K562 (cell line): Measurements from ENCODE around the gene TNFRSF19. TPM values are rescaled to one million over a fixed set of nuclear protein-coding genes. Genes with fewer than 3 reads are reported as not detected.

ENCODE experiments used
- ATAC-seq: fragments of 200-7000 bp; cut with Tn5 transposase; 3 replicates; pipeline ENCODE4 v1.9.1; 2020; ENCODE audit warnings: moderate library complexity
- BruUV-seq: library from RNA; stranded (reverse); fragments of 400-500 nt; replicated peaks from 2 replicates; lab custom pipeline; 2021; lab: Mats Ljungman, UMichigan
- CTCF ChIA-PET: fragments of 300-600 bp; formaldehyde crosslinking; extraction: SDS; loops from one replicate; lab custom pipeline; 2021; ENCODE audit warnings: low intra/inter-chr PET ratio; lab: Yijun Ruan, JAX
- POLR2A ChIA-PET: fragments of 300-600, 350-650 bp; sonication (Branson Sonifier 250); formaldehyde crosslinking; extraction: SDS; loops from one replicate; lab custom pipeline; 2021; ENCODE audit warnings: antibody characterized with exemption, inconsistent platforms; lab: Yijun Ruan, JAX
- DNase-seq, 4 experiments: peaks; one replicate each; pipeline versions ENCODE4 v3.0.0 to v3.0.0-alpha.2; 2011 to 2018; ENCODE audit warnings: low spot score in 3 of 4, mixed read lengths in 3 of 4; ENCODE audit errors: extremely low read depth in 1 of 4
- FAIRE-seq: peaks from 2 replicates; lab custom pipeline; 2011; peaks lifted over from hg19 to GRCh38; lab: Jason Lieb, UNC
- H2AFZ ChIP-seq: 2 replicates; pipeline ENCODE4 v1.6.0; 2011; ENCODE audit warnings: low read depth, low read length, control low read depth, inconsistent platforms
- H3K27ac ChIP-seq: fragments of 200-600 bp; 3 replicates; pipeline ENCODE4 v1.8.0; 2011; ENCODE audit warnings: low read depth, mild to moderate bottlenecking, control low read depth, inconsistent platforms, low read length, moderate library complexity, mixed read lengths; ENCODE audit errors: extremely low read depth
- H3K27me3 ChIP-seq, 2 experiments: fragments of 300-600 bp in 1 of 2; 2 replicates in 1 of 2; 3 replicates in 1 of 2; pipeline versions ENCODE4 v1.6.0 to v1.8.0; 2011; ENCODE audit warnings: inconsistent platforms in 2 of 2, low read length in 2 of 2, mild to moderate bottlenecking in 1 of 2, mixed read lengths in 1 of 2, moderate library complexity in 1 of 2; ENCODE audit not compliant: control insufficient read depth in 2 of 2, insufficient read depth in 2 of 2
- H3K36me3 ChIP-seq: fragments of 300-600 bp; 3 replicates; pipeline ENCODE4 v1.8.0; 2011; ENCODE audit warnings: mild to moderate bottlenecking, low read length, inconsistent platforms; ENCODE audit not compliant: control insufficient read depth, insufficient read depth
- H3K4me1 ChIP-seq, 2 experiments: fragments of 200-600 bp in 1 of 2; replicated peaks in 1 of 2; 2 replicates in 1 of 2; 3 replicates in 1 of 2; pipeline versions ENCODE4 v1.5.1 to v1.8.0; 2011; ENCODE audit warnings: inconsistent platforms in 2 of 2, low read length in 2 of 2, mild to moderate bottlenecking in 1 of 2, mixed read lengths in 1 of 2, moderate library complexity in 1 of 2; ENCODE audit not compliant: control insufficient read depth in 2 of 2, insufficient read depth in 2 of 2
- H3K4me2 ChIP-seq: 2 replicates; pipeline ENCODE4 v1.6.1; 2011; ENCODE audit warnings: low read length, control low read depth, inconsistent platforms, mixed read lengths; ENCODE audit not compliant: insufficient read depth
- H3K4me3 ChIP-seq: fragments of 200-600 bp; sonication (generic), shearing (Covaris generic); 2 replicates; pipeline ENCODE4 v1.5.1; 2016; ENCODE audit warnings: control low read depth, inconsistent platforms
- H3K79me2 ChIP-seq: fragments of 200-600 bp; 3 replicates; pipeline ENCODE4 v1.8.0; 2011; ENCODE audit warnings: low read length, inconsistent platforms; ENCODE audit not compliant: control insufficient read depth, insufficient read depth
- H3K9ac ChIP-seq, 2 experiments: 2 replicates each; pipeline versions ENCODE4 v1.6.0 to v1.6.1; 2011; ENCODE audit warnings: low read depth in 2 of 2, low read length in 2 of 2, control low read depth in 1 of 2, inconsistent platforms in 1 of 2, mild to moderate bottlenecking in 1 of 2, mixed read lengths in 1 of 2; ENCODE audit not compliant: insufficient read depth in 1 of 2
- H3K9me1 ChIP-seq: one replicate; pipeline ENCODE4 v1.6.0; 2011; ENCODE audit warnings: inconsistent platforms, mild to moderate bottlenecking, low read length, moderate library complexity; ENCODE audit not compliant: control insufficient read depth, insufficient read depth
- H3K9me3 ChIP-seq: replicated peaks from 2 replicates; pipeline ENCODE4 v1.5.1; 2011; ENCODE audit warnings: low read depth, low read length, inconsistent platforms; ENCODE audit not compliant: control insufficient read depth, insufficient read depth
- H4K20me1 ChIP-seq: replicated peaks from 2 replicates; pipeline ENCODE4 v1.6.1; 2011; ENCODE audit warnings: low read length, inconsistent platforms, mixed read lengths; ENCODE audit not compliant: control insufficient read depth, insufficient read depth
- BHLHE40 ChIP-seq: IDR thresholded peaks from 2 replicates; pipeline ENCODE4 v1.6.1; 2011; ENCODE audit warnings: low read length, improper control_type of control experiment
- BRCA1 ChIP-seq, 2 experiments: fragments of 450-650 bp in 1 of 2; sonication (generic) in 1 of 2; formaldehyde crosslinking in 1 of 2; IDR thresholded peaks; 2 replicates each; pipeline versions ENCODE4 v1.5.0 to v1.6.1; 2017 to 2020; ENCODE audit warnings: mild to moderate bottlenecking in 1 of 2, missing genetic modification reagents in 1 of 2
- CTCF ChIP-seq, 3 experiments: IDR thresholded peaks in 2 of 3; conservative IDR thresholded peaks in 1 of 3; 2 replicates each; pipeline ENCODE4 v1.5.1; 2011 to 2012; ENCODE audit warnings: low read length in 3 of 3, mild to moderate bottlenecking in 3 of 3, control low read depth in 2 of 3, improper control_type of control experiment in 1 of 3, inconsistent platforms in 1 of 3, low read depth in 1 of 3, mixed read lengths in 1 of 3, moderate library complexity in 1 of 3; ENCODE audit not compliant: insufficient read depth in 2 of 3
- SNIP1 ChIP-seq: fragments of 450-650 bp; IDR thresholded peaks from 2 replicates; pipeline ENCODE4 v1.7.1; 2017; ENCODE audit warnings: low read depth, mild to moderate bottlenecking
- TAF7 ChIP-seq: fragments of 450-650 bp; IDR thresholded peaks from 2 replicates; pipeline ENCODE4 v1.6.1; 2016; ENCODE audit warnings: missing genetic modification characterization, missing compliant biosample characterization
- ZBTB33 ChIP-seq: sonication (generic); formaldehyde crosslinking; IDR thresholded peaks from 2 replicates; pipeline ENCODE4 v1.8.1; 2023; ENCODE audit warnings: mild to moderate bottlenecking, missing genetic modification reagents
- WGBS: fragments of 100-300 bp; shearing (Covaris generic); methylation state at CpG from one replicate; pipeline ENCODE4 v1.1.6; 2016; ENCODE audit warnings: low coverage, mixed read lengths; ENCODE audit not compliant: insufficient coverage; ENCODE audit errors: missing lambda C conversion rate; 5-methylcytosine and 5-hydroxymethylcytosine counted together
- in situ Hi-C: fragments of 300-500 bp; cut with MboI; formaldehyde crosslinking; loops from 4 replicates; pipeline ENCODE4 v1.15.0; 2018; ENCODE audit warnings: inconsistent platforms, mixed read lengths
- intact Hi-C: fragments of 100-400 bp; cut with micrococcal nuclease; formaldehyde crosslinking; loops from 2 replicates; pipeline ENCODE4 v1.14.2; 2022
- polyA plus RNA-seq, 8 experiments: library from polyadenylated mRNA; depleted of rRNA in 4 of 8; stranded (reverse) in 5 of 8; unstranded in 3 of 8; fragments of >200 nt; fragmentation: Nextera tagmentation in 2 of 8; fragmentation: Illumina TruSeq in 1 of 8; extraction: Ambion mirVana in 2 of 8; extraction: Trizol in 1 of 8; gene quantifications; 2 replicates each; pipeline versions ENCODE4 v1.2.1 to v1.2.3, GENCODE V29; 2011 to 2014; ENCODE audit warnings: inconsistent platforms in 1 of 8, missing spikeins in 1 of 8
- total RNA-seq, 7 experiments: library from RNA; depleted of rRNA in 6 of 7; stranded (reverse); fragments of >200 nt in 6 of 7; fragmentation: Illumina TruSeq in 2 of 7; extraction: Trizol in 2 of 7; gene quantifications; 2 replicates each; pipeline versions ENCODE4 v1.2.1 to v1.2.3, GENCODE V29; 2011 to 2021; ENCODE audit warnings: low replicate concordance in 1 of 7
- TF ChIP-seq, protein P1 (sequence below), 2 experiments: IDR thresholded peaks; 2 replicates each; pipeline ENCODE4 v1.6.1; 2012; ENCODE audit warnings: improper control_type of control experiment in 2 of 2, low read depth in 2 of 2, low read length in 2 of 2, borderline replicate concordance in 1 of 2
- TF ChIP-seq, protein P2 (sequence below): sonication (generic); formaldehyde crosslinking; IDR thresholded peaks from 2 replicates; pipeline ENCODE4 v1.8.0; 2023; ENCODE audit warnings: missing genetic modification reagents, mild to moderate bottlenecking, borderline replicate concordance

Gene TNFRSF19
- total and polyA plus RNA-seq, 9 of the 15 experiments (the other 6 are each of a cell fraction or from before 2014, with no cell fraction given): 0.01 to 0.07 TPM; not detected in 7

- no peak for FAIRE-seq
- Histone ChIP-seq H3K9me3 (no peaks in the 10 kb centered on the region), H2AFZ (no peak overlapping the region), H3K36me3 (no peaks in the 10 kb centered on the region), H3K4me1 (no peaks in the 10 kb centered on the region), H3K27ac (no peak overlapping the region), H3K79me2 (no peaks in the 10 kb centered on the region), H3K4me2 (no peak overlapping the region), H3K27me3 (no peaks in the 10 kb centered on the region; a peak in 1 of 5 replicates), H3K9me1 (no peaks in the 10 kb centered on the region), H4K20me1 (no peaks in the 10 kb centered on the region), H3K9ac (no peak overlapping the region), H3K4me3 (no peak overlapping the region)
- no TSS peak for BruUV-seq
- intact Hi-C loops: no loop called here
- in situ Hi-C loops: no loop called here
- ChIA-PET CTCF (no interaction called here), POLR2A (no interaction called here)
- 3% methylated on average over 2 of the region's 2 CpGs for WGBS
- DNase-seq: no peak
- no peak for ATAC-seq
- TF ChIP-seq, protein P1, sequence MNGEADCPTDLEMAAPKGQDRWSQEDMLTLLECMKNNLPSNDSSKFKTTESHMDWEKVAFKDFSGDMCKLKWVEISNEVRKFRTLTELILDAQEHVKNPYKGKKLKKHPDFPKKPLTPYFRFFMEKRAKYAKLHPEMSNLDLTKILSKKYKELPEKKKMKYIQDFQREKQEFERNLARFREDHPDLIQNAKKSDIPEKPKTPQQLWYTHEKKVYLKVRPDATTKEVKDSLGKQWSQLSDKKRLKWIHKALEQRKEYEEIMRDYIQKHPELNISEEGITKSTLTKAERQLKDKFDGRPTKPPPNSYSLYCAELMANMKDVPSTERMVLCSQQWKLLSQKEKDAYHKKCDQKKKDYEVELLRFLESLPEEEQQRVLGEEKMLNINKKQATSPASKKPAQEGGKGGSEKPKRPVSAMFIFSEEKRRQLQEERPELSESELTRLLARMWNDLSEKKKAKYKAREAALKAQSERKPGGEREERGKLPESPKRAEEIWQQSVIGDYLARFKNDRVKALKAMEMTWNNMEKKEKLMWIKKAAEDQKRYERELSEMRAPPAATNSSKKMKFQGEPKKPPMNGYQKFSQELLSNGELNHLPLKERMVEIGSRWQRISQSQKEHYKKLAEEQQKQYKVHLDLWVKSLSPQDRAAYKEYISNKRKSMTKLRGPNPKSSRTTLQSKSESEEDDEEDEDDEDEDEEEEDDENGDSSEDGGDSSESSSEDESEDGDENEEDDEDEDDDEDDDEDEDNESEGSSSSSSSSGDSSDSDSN (IDR thresholded peaks at IDR 0.05; ENCODE audit: borderline replicate concordance in 1 of 2, low read depth in 2 of 2, low read length in 2 of 2): no peak
- TF ChIP-seq BRCA1 (IDR thresholded peaks at IDR 0.05) (no peak), BRCA1 (CRISPR knock-in tag; IDR thresholded peaks at IDR 0.05) (no peak), ZBTB33 (CRISPR knock-in tag) (no peak), BHLHE40 (no peak), CTCF (IDR thresholded peaks at IDR 0.05 in 2 of 3, conservative IDR thresholded peaks at IDR 0.05 in 1 of 3; ENCODE audit: insufficient read depth in 2 of 3, low read depth in 1 of 3, low read length in 3 of 3) (no peak), TAF7 (tag) (no peak), SNIP1 (no peak)
- TF ChIP-seq, protein P2, sequence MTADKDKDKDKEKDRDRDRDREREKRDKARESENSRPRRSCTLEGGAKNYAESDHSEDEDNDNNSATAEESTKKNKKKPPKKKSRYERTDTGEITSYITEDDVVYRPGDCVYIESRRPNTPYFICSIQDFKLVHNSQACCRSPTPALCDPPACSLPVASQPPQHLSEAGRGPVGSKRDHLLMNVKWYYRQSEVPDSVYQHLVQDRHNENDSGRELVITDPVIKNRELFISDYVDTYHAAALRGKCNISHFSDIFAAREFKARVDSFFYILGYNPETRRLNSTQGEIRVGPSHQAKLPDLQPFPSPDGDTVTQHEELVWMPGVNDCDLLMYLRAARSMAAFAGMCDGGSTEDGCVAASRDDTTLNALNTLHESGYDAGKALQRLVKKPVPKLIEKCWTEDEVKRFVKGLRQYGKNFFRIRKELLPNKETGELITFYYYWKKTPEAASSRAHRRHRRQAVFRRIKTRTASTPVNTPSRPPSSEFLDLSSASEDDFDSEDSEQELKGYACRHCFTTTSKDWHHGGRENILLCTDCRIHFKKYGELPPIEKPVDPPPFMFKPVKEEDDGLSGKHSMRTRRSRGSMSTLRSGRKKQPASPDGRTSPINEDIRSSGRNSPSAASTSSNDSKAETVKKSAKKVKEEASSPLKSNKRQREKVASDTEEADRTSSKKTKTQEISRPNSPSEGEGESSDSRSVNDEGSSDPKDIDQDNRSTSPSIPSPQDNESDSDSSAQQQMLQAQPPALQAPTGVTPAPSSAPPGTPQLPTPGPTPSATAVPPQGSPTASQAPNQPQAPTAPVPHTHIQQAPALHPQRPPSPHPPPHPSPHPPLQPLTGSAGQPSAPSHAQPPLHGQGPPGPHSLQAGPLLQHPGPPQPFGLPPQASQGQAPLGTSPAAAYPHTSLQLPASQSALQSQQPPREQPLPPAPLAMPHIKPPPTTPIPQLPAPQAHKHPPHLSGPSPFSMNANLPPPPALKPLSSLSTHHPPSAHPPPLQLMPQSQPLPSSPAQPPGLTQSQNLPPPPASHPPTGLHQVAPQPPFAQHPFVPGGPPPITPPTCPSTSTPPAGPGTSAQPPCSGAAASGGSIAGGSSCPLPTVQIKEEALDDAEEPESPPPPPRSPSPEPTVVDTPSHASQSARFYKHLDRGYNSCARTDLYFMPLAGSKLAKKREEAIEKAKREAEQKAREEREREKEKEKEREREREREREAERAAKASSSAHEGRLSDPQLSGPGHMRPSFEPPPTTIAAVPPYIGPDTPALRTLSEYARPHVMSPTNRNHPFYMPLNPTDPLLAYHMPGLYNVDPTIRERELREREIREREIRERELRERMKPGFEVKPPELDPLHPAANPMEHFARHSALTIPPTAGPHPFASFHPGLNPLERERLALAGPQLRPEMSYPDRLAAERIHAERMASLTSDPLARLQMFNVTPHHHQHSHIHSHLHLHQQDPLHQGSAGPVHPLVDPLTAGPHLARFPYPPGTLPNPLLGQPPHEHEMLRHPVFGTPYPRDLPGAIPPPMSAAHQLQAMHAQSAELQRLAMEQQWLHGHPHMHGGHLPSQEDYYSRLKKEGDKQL (CRISPR knock-in tag): no peak
Measured at GRCh38 chr13:23593148-23593547, 22.9 kb downstream of the TNFRSF19 start.
